Measurements from ENCODE around the gene SLC38A5.
"Not testable (repeated sequence)": the region's sequence is repeated elsewhere in the genome, so short reads cannot be mapped to it uniquely, and the experiment has no call there.

The SLC38A5 gene

GRCh38 chrX:48470110-48470832, at the start of gene SLC38A5:
SLC38A5 (minus strand) TSS chrX:48470260; CDS start chrX:48467924, 2,336 bp downstream.
- DNase-seq: no peak

- not testable (repeated sequence) for DNase-seq
Measured at GRCh38 chrX:48519481-48519880, 49.4 kb upstream of the SLC38A5 start.

- no peak for DNase-seq
Measured at GRCh38 chrX:48516987-48517386, 46.9 kb upstream of the SLC38A5 start.

GRCh38 chrX:48516285-48516684, 46.2 kb upstream of the SLC38A5 start:
- no peak for DNase-seq

- no peak for DNase-seq
Measured at GRCh38 chrX:48515842-48516241, 45.8 kb upstream of the SLC38A5 start.

GRCh38 chrX:48514868-48515460, 44.9 kb upstream of the SLC38A5 start:
- no peak for DNase-seq

- no peak for DNase-seq
Measured at GRCh38 chrX:48514126-48514806, 44.2 kb upstream of the SLC38A5 start.

GRCh38 chrX:48513670-48514069, 43.6 kb upstream of the SLC38A5 start:
- DNase-seq: no peak

- no peak for DNase-seq
Measured at GRCh38 chrX:48512371-48512935, 42.4 kb upstream of the SLC38A5 start.

GRCh38 chrX:48511560-48511959, 41.5 kb upstream of the SLC38A5 start:
- no peak for DNase-seq

GRCh38 chrX:48509619-48510018, 39.6 kb upstream of the SLC38A5 start:
- DNase-seq: no peak

- DNase-seq: no peak
Measured at GRCh38 chrX:48509245-48509590, 39.2 kb upstream of the SLC38A5 start.

GRCh38 chrX:48508400-48509244, 38.6 kb upstream of the SLC38A5 start, which contains the start of gene PORCN:
PORCN (plus strand) TSS chrX:48508992; CDS start chrX:48509821, 829 bp downstream.
- peak; percentile 73 for DNase-seq

GRCh38 chrX:48507246-48507645, 37.2 kb upstream of the SLC38A5 start:
- no peak for DNase-seq

- DNase-seq: no peak
Measured at GRCh38 chrX:48505481-48505880, 35.4 kb upstream of the SLC38A5 start.

GRCh38 chrX:48504261-48504660, 34.2 kb upstream of the SLC38A5 start:
- DNase-seq: no peak

GRCh38 chrX:48498374-48498809, 28.3 kb upstream of the SLC38A5 start:
- no peak for DNase-seq

GRCh38 chrX:48497871-48498270, 27.8 kb upstream of the SLC38A5 start:
- DNase-seq: no peak

GRCh38 chrX:48496660-48497059, 26.6 kb upstream of the SLC38A5 start:
- DNase-seq: no peak

- DNase-seq: no peak
Measured at GRCh38 chrX:48493890-48494364, 23.9 kb upstream of the SLC38A5 start.

GRCh38 chrX:48492293-48492910, 22.3 kb upstream of the SLC38A5 start:
- no peak for DNase-seq

GRCh38 chrX:48491809-48492208, 21.7 kb upstream of the SLC38A5 start:
- DNase-seq: no peak
